H7 (cell line): ENCODE measurements around the gene COL18A1. TPM values are rescaled to one million over a fixed set of nuclear protein-coding genes. Genes with fewer than 3 reads are reported as not detected.

Experiments
- DNase-seq: peaks from one replicate; pipeline ENCODE4 v3.0.0; 2012
- H3K27me3 ChIP-seq: 2 replicates; pipeline ENCODE4 v1.6.0; 2011; ENCODE audit warnings: mild to moderate bottlenecking, low read length; ENCODE audit not compliant: control insufficient read depth, insufficient read depth
- H3K36me3 ChIP-seq: replicated peaks from 2 replicates; pipeline ENCODE4 v1.5.1; 2011; ENCODE audit warnings: low read length; ENCODE audit not compliant: control insufficient read depth, insufficient read depth
- H3K4me3 ChIP-seq: 2 replicates; pipeline ENCODE4 v1.5.1; 2011; ENCODE audit warnings: low read depth, mild to moderate bottlenecking, control low read depth, low read length, moderate library complexity; ENCODE audit not compliant: insufficient read depth
- total RNA-seq: library from RNA; depleted of rRNA; stranded (reverse); fragments of >200 nt; shearing (Covaris generic); gene quantifications from 2 replicates; pipeline ENCODE4 v1.2.3, GENCODE V29; 2014

The COL18A1 gene
- total RNA-seq, 1 experiment from 2014 or later, result 328 TPM

GRCh38 chr21:45475004-45475685, 70.2 kb downstream of the COL18A1 start:
- Histone ChIP-seq H3K36me3 (peaks cover 24% of the 10 kb centered on the region), H3K4me3 (no peak overlapping the region), H3K27me3 (no peaks in the 10 kb centered on the region)
- DNase-seq, result no peak

- Histone ChIP-seq H3K4me3 (no peak overlapping the region), H3K36me3 (peaks cover 24% of the 10 kb centered on the region), H3K27me3 (no peaks in the 10 kb centered on the region)
- no peak for DNase-seq
These were observed 71.0 kb downstream of the COL18A1 start for GRCh38 chr21:45475797-45476570.

GRCh38 chr21:45476582-45476981, 71.6 kb downstream of the COL18A1 start:
- Histone ChIP-seq H3K27me3 (no peaks in the 10 kb centered on the region), H3K36me3 (peaks cover 27% of the 10 kb centered on the region), H3K4me3 (no peak overlapping the region)
- no peak for DNase-seq

- H3K27me3 ChIP-seq, result no peaks in the 10 kb centered on the region
- H3K4me3 ChIP-seq, result no peak overlapping the region
- DNase-seq, result no peak
These were observed 72.5 kb downstream of the COL18A1 start for GRCh38 chr21:45477176-45478114.

GRCh38 chr21:45478115-45478801, 73.3 kb downstream of the COL18A1 start:
- Histone ChIP-seq H3K36me3 (peaks cover 30% of the 10 kb centered on the region), H3K27me3 (no peaks in the 10 kb centered on the region), H3K4me3 (no peak overlapping the region)
- peak; percentile 96 for DNase-seq

More at GRCh38 chr21:45477176-45478114, 72.5 kb downstream of the COL18A1 start:
- H3K36me3 ChIP-seq, result peaks cover 29% of the 10 kb centered on the region

- Histone ChIP-seq H3K36me3 (peaks cover 31% of the 10 kb centered on the region), H3K4me3 (no peak overlapping the region), H3K27me3 (no peaks in the 10 kb centered on the region)
- DNase-seq, result no peak
These were observed 74.1 kb downstream of the COL18A1 start for GRCh38 chr21:45478816-45479669.

GRCh38 chr21:45479691-45480675, 75.0 kb downstream of the COL18A1 start:
- DNase-seq, result no peak
- H3K36me3 ChIP-seq, result peaks cover 32% of the 10 kb centered on the region
- no peak overlapping the region for H3K4me3 ChIP-seq
- H3K27me3 ChIP-seq, result no peaks in the 10 kb centered on the region

- no peaks in the 10 kb centered on the region for H3K27me3 ChIP-seq
- no peak for DNase-seq
- peaks cover 30% of the 10 kb centered on the region for H3K36me3 ChIP-seq
- no peak overlapping the region for H3K4me3 ChIP-seq
These were observed 75.9 kb downstream of the COL18A1 start for GRCh38 chr21:45480701-45481500.

- Histone ChIP-seq H3K36me3 (peaks cover 27% of the 10 kb centered on the region), H3K27me3 (no peaks in the 10 kb centered on the region), H3K4me3 (no peak overlapping the region)
- DNase-seq, result no peak
These were observed 76.6 kb downstream of the COL18A1 start for GRCh38 chr21:45481566-45481965.

- Histone ChIP-seq H3K36me3 (peaks cover 27% of the 10 kb centered on the region), H3K4me3 (no peak overlapping the region), H3K27me3 (no peaks in the 10 kb centered on the region)
- DNase-seq, result no peak
These were observed 77.3 kb downstream of the COL18A1 start for GRCh38 chr21:45481977-45482898.
